Activated T-cell treated with anti-CD3 and anti-CD28 coated beads for 4 hours (primary cell): ENCODE measurements around the gene COL5A2.

Experiments
- DNase-seq: peaks from one replicate; pipeline ENCODE4 v3.0.0-alpha.2; 2020

The COL5A2 gene

GRCh38 chr2:189092936-189093335 lies 86.6 kb downstream of the COL5A2 start:
- no peak for DNase-seq

- no peak for DNase-seq
Observed at GRCh38 chr2:189091253-189091652, 88.3 kb downstream of the COL5A2 start.

DNA sequence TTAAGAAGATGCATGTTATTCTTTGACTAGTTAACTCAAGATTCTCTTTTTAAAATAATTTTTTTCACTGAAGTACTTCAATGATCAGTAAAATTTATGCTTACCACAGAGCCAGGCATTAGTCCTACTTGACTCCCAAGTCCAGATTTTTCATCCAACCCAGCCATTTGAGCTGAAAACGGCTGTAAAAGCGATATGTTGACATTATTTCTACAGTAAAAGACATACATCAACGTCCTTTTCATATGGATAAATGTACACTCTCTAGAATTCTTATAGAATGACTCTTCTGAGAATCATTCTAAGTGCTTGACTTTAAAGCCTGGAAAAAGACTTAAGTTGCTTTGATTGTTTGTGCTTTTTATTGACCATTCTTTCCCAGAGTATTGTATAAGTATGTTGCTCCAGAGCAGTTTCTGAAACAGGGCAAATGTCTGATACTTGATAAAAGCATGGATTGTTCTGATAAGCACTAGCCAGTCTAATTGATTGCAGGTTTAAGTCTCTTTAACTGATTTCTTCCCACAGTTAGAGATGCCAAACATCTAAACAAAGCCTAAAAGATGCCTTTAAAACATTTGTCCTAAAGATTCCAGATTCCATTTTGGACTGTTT lies 90.9 kb downstream of the COL5A2 start:
- DNase-seq = no peak

DNA sequence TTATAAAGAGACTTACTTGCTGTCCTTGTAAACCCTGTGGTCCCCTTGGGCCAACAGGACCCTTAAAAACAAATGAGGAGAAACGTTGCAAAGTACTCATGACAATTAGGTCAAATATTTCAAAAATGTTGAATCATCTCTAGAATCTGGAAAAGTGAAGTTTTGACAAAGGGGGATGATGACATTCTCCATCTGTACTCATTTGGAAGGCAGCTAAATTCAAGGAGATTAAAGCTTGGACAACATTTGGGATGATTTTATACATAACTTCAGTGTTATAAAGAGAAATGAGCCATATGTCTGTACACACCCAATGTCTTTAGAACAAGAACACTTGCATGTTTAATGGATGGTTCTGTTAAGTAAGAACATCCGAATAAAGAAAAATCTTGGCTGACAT lies 92.9 kb downstream of the COL5A2 start:
- no peak for DNase-seq

GRCh38 chr2:189086250-189086649 lies 93.3 kb downstream of the COL5A2 start:
- no peak for DNase-seq

DNA sequence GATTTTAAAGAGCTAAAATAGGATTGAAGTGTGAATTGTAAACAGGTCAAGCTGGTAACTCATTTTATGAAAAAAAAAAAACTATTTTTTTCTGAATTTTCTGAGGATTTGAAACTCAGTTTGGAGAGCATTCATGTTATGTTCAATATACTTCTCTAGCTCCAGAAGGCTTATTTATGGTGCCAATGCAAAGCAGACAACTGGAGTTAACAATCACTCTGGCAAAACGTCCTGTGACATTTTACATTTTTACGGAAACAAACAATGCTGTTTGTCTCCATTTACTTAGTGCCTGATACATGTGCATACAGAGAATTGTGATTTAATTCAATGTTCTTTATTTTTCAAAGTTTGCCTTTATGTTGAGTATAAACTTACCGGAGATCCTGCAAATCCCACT lies 96.0 kb downstream of the COL5A2 start:
- DNase-seq = no peak

GRCh38 chr2:189083106-189083505 lies 96.5 kb downstream of the COL5A2 start:
- no peak for DNase-seq

- DNase-seq = no peak
Observed at GRCh38 chr2:189082376-189082975, 97.1 kb downstream of the COL5A2 start.

DNA sequence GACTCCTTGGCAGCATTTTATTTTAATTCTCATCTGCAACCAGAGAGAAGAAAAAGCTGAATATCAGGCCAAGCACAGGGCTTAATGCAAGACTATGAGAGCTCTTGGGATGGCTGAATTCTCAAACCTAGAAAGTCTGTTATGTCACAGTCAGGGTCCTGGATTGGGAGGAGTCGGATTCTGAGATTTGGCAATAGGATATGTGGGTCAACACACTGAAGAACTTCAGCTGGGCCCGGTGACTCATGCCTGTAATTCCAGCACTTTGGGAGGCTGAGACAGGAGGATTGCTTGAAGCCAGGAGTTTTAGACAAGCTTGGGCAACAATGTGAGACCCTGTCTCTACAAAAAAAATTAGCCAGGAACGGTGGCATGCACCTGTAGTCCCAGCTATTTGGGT lies 103.0 kb downstream of the COL5A2 start:
- DNase-seq = no peak

GRCh38 chr2:189076120-189076519 lies 103.4 kb downstream of the COL5A2 start:
- no peak for DNase-seq

- no peak for DNase-seq
Observed at GRCh38 chr2:189074506-189074905, 105.1 kb downstream of the COL5A2 start.

DNA sequence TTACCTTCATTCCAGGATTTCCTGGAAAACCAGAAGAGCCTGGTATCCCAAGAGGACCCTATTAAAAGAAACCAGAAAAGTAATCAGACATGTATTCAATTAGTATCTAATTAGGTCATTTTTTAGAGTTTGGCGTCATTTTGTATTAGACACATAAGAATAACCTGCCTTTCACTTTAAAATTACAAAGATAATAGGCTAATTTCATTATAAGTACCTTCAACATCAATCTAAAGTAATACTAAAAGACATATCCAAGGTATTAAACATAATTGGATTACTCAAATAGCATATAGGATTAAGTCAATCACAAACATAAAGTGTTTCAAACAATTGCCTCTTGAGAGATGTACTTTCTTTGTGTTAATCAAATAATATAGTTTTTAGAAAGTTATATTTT lies 107.5 kb downstream of the COL5A2 start:
- DNase-seq = no peak

- DNase-seq = no peak
Observed at GRCh38 chr2:189069855-189070619, 109.5 kb downstream of the COL5A2 start.

- DNase-seq = no peak
Observed at GRCh38 chr2:189066037-189066436, 113.5 kb downstream of the COL5A2 start.

DNA sequence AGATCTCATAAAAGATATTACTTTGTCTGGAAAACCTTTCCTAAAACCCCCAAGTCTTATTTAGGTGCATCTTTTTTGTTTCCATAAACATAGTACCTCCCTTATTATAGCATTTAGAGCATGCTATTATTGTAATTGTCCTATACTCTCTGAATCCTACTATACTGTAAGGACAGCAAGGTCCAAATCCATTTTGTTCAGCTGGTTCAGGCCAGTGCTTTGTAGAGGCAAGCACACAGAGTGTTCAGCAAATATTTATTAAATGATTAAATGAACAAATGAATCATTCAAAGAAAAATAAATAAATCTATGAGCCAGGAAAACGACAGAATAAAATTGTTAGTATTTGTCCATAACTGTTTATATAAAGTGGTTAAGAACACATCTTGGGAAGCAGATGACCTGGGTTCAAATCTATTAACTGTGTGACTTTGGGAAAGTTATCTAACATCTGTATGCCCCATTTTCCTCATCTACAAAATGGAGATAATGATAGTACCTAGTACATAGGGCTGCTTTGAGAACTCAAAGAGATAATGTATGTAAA lies 119.4 kb downstream of the COL5A2 start:
- no peak for DNase-seq

DNA sequence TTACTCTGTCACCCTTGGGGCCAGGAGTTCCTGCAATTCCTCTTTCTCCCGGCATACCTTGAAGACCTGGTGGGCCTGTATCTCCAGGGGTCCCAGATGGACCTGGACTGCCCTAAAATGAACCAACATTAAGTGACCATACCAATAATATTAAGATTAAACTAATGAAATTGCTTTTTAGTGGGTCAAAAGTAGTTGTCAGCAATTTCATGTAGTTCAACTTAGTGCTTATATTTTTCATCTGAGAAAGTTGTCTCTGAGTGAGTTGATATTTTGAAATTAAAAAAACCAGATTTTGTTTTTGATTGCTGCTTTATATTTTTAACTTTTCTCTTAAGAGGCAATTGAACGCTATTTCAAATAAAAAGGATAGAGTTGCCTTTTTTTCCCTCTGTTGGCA lies 122.2 kb downstream of the COL5A2 start:
- no peak for DNase-seq

DNA sequence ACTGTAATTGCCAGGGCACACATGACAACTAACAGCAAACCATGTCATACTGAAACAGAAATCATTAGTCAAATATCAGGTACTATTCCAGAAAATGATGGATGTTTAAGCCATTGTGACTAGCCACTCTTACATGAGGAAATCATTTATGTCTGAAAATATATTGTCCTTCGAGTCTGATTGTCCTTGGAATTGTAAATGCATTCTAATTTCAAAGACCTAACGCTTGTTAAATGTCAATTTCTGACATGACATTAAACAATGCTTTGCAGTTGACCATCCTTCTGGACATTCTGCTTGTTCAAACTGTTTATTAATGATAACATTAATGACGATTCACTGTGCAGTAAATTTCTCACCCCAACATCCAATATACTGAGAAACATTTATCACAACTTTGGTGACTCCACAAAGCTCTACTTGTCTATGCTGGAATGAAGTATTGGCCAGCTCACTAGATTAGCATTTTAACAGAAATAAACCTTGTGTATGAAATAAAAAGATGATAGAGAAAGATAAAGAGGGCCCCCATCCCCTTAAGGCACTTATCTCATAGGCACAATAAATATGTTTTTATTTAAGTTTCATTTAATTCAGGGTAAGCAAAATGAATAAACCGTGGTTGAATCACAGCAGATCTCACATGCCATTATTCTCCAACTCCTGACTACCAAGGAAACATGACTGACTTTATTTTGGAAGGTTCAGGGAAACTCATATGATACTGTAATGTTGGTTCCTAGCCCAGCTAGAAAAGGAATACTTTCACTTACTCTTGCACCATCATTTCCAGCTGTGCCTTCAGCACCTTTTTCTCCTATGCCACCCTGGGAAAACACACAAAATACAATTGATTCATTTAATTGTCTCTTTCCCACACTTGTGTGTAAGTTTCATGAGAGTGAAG lies 123.1 kb downstream of the COL5A2 start:
- no peak for DNase-seq

- no peak for DNase-seq
Observed at GRCh38 chr2:189050165-189050712, 129.3 kb downstream of the COL5A2 start.

GRCh38 chr2:189049709-189050164 lies 129.8 kb downstream of the COL5A2 start:
- no peak for DNase-seq

- DNase-seq = no peak
Observed at GRCh38 chr2:189048189-189048588, 131.4 kb downstream of the COL5A2 start.

GRCh38 chr2:189047171-189047888 lies 132.2 kb downstream of the COL5A2 start:
- DNase-seq = no peak

DNA sequence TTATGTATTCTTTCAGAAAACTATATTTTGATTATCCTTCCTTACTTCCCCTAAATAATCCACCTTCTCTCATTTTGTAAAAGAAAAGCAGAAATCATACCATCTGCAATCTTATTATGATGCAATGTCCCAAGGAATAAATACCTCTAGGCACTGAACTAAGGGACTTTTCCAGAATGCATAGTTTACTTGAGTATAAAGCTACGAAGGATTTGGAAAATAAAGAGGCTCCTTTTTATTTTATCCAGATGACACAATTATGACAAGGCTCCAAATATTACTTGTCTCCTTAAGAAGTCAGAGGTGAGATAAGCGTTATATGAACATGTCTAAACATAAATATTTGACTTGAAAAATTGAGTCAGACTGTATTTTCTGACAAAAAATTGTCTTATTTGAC lies 133.2 kb downstream of the COL5A2 start:
- no peak for DNase-seq
